GM18867 (cell line): Measurements from ENCODE around the gene LHFPL3.
A peak's percentile ranks its signal among the peaks of the same experiment; 100 is the strongest.
"Not testable (repeated sequence)": the region's sequence is repeated elsewhere in the genome, so short reads cannot be mapped to it uniquely, and the experiment has no call there.

Experiments used
- ATAC-seq: cut with Tn5 transposase; IDR thresholded peaks from one replicate; pipeline ENCODE4 v1.9.1; 2021; ENCODE audit warnings: mild to moderate bottlenecking, moderate library complexity; ENCODE audit not compliant: unreplicated experiment

Gene LHFPL3

GRCh38 chr7:104923010-104923421 lies 594.6 kb downstream of the LHFPL3 start:
- ATAC-seq: peak; percentile 98

- ATAC-seq: not testable (repeated sequence)
Observed at GRCh38 chr7:104926189-104926588, 597.8 kb downstream of the LHFPL3 start.

- no peak for ATAC-seq
Observed at GRCh38 chr7:104926601-104927041, 598.2 kb downstream of the LHFPL3 start.

GRCh38 chr7:104927055-104927454 lies 598.7 kb downstream of the LHFPL3 start:
- ATAC-seq: no peak

GRCh38 chr7:104928721-104929400 lies 600.5 kb downstream of the LHFPL3 start:
- ATAC-seq: no peak

DNA sequence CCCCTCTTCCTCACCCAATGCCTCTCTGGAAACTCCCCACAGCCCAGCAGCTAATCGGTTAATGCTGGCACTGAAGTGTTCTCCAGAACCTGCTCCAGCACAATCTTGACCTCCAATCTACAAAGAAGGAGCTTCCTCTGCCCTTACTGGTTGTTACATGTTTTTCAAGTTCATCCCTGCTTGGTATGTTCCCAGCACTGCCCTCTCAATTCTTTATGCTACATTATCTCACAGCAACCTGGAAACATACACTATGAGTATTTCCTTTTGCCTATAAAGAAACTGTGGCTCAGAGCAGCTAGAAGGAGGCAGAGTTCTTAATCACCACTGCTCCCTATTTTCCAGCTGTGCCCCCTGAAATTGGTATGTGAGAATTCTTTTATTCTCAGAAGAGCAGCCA lies 601.5 kb downstream of the LHFPL3 start:
- no peak for ATAC-seq

GRCh38 chr7:104931181-104931781 lies 602.9 kb downstream of the LHFPL3 start:
- no peak for ATAC-seq

DNA sequence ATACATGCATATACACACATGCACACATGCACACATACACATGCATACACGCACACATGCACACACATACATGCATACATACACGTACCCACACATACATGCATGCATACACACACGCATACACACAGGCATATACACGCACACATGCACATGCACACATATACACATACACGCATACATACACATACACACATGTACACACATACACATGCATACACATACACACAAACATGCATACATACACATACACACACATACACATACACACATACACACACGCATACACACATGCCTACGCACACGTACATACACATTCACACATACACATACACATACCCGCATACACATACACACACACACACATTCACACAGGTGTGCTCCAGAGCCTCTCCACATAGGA lies 604.6 kb downstream of the LHFPL3 start:
- ATAC-seq: no peak

DNA sequence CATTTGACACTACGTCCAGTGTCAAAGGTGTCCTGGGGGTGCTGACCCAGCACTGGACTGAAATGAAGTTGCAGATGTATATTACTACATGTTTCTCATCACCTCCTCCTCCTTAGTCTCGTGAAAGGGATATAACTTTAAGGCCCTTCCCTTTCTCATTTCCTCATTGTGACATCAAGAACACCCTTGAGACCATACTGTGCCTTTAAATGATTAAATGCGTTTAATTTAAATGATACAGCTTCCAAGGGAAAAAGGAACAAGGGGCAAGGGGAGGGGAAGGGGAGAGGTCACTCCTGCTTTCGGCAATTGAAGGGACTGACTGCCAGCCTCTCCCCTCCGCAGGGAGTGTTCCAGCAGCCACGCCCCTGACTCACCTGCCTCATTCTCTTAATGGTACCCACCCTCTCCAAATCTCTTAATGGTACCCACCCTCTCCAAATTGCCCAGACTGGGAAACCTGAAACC lies 605.2 kb downstream of the LHFPL3 start:
- no peak for ATAC-seq

DNA sequence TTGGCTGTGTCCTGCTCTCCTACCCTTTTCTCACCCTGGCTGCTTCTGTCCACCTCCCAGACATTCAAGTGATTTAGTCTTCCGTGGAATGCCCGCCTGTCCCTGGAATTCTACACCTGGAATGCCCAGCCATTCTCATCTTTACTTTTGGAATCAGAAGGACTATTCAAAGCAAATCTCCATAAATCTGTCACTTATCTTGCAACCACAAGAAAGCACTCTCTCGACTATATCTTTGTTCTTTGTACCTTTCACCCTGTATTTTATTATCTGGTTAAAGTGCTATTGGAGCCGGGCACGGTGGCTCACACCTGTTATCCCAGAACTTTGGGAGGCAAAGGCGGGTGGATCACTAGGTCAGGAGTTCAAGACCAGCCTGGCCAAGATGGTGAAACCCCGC lies 606.3 kb downstream of the LHFPL3 start:
- ATAC-seq: no peak

DNA sequence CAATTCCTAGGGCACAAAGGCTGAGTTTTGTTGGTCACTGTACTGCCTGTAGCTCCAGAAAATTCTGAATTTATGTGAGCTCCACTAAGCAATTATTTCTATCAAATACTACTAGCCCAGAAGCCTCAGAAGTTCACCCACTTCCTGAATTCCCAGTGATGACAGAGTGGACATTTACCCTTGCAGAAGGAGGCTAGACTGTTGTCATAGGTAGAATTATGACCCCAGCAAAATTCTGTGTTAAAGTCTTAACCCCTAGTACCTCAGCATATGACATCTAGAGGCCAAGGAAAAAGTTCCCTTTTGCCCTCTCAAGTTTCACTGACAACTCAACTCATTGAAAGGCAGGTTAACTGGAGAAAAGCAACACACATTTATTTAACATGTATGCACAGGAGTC lies 606.9 kb downstream of the LHFPL3 start:
- ATAC-seq: no peak

GRCh38 chr7:104936546-104936945 lies 608.1 kb downstream of the LHFPL3 start:
- no peak for ATAC-seq

- ATAC-seq: not testable (repeated sequence)
Observed at GRCh38 chr7:104937489-104937888, 609.1 kb downstream of the LHFPL3 start.

DNA sequence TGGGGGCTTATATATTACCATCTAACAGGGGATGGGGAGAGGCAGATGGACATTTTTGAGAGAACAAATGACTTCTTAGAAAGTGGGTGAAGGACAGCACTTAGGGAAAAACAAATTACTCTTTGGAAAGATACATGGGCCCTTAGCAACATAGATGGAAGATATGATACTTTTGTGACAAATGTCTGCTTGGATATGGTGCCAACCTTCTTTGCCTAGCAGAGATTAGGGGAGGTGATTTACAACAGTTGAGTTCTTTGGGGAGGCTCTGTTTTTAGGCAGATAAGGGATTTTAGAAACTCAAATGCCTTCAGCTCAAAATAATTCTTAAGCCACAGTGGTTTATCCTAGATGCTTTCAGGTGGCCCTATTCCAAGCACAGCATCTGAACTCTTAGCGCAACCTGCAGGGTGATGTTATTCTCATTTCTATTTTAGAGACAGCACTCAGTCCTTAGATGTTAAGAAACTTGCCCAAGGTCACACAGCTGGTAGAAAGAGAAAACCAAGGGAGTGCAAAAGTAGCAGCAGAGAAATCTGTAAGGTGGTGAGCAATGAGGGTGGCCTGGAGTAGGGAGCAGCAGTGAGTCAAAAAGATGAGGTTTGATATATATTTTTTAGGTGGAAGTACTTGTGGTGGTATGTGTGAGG lies 610.5 kb downstream of the LHFPL3 start:
- ATAC-seq: no peak

DNA sequence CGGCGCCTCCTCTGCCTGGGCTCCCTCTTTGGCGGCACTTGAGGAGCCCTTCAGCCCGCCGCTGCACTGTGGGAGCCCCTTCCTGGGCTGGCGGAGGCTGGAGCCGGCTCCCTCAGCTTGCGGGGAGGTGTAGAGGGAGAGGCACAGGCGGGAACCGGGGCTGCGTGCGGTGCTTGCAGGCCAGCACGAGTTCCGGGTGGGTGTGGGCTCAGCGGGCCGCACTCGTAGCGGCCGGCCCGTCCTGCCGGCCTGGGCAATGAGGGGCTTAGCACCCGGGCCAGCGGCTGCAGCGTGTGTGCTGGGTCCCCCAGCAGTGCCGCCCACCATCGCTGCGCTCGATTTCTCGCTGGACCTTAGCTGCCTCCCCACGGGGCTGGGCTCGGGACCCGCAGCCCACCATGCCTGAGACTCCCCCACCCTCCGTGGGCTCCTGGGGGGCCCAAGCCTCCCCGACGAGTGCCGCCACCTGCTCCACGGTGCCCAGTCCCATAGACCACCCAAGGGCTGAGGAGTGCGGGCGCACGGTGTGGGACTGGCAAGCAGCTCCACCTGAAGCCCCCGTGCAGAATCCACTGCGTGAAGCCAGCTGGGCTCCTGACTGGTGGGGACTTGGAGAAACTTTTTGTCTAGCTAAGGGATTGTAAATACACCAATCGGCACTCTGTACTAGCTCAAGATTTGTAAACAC lies 611.8 kb downstream of the LHFPL3 start:
- ATAC-seq: no peak

DNA sequence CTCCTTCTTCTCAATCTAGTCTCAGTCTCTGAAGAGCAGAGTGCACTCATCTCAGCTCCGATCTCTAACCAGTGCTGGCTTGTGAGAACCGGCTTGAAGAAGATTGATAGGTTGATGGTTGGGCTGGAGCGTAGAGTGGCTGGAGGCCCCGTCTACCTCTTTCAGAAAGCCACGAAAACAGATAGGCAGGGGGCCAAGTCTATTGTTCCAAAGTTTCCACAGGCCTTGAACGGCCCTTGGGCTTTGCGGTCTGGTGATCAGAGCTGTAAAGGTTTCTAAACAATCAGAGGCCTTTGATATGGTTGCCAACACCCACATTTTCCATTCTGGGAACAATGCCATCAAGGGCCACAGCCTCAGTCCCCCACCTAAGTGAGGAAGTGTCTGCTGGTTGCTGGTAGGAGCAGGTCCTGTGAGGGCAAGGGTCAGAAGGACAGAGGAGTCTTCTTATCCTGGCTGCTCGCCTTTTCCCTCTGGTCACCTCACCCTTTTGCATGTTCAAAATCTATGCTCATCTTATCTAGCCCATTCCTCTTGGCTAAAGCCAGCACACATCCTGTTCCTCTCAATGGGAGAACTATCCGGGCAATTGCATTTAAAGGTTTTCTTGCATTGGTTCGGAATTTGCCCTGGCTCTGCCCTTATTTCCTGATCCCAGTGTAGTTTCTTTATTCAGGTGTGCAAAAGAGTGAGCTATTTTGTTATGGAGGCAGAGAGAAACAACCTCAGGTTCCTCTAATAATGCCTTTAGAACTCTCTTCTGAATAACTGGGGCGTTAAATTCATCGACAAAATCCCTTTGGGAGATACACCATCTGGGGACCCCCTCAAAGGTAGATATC lies 615.3 kb downstream of the LHFPL3 start:
- ATAC-seq: peak; percentile 43

- no peak for ATAC-seq
Observed at GRCh38 chr7:104945599-104945956, 617.2 kb downstream of the LHFPL3 start.

DNA sequence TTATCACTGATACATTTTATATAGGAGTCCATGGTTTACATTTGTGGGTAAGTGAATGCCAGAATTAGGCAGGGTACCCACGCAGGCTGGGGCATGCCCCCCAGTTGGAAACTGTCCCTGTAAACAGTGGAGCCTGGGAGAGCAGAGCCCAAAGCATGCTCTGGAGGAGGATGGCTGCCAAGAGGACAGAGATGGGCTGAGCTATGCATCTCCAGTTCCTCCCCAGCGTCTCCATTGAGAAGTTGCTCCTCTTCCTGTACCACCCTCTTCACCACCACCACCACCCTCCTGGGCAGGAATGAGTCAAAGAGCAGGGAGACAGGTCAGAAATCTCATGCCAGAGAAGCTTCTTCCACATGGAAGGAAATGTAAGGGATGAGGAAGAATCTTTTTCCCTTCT lies 617.9 kb downstream of the LHFPL3 start:
- no peak for ATAC-seq

DNA sequence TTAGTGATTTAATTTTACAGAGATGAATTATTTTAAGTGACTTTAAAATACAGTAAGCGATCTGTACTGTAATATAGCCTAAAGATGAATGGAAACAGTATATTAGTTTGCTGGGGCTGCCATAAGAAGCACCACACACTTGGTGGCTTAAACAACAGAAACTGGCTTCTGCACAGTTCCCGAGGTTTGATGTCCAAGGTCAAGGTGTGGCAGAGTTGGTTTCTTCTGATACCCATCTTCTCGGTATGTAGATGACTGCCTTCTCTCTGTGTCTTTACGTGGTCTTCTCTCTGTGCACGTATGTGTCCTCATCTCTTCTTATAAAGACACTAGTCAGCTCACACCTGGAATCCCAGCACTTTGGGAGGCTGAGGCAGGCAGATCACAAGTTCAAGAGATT lies 621.6 kb downstream of the LHFPL3 start:
- ATAC-seq: no peak

DNA sequence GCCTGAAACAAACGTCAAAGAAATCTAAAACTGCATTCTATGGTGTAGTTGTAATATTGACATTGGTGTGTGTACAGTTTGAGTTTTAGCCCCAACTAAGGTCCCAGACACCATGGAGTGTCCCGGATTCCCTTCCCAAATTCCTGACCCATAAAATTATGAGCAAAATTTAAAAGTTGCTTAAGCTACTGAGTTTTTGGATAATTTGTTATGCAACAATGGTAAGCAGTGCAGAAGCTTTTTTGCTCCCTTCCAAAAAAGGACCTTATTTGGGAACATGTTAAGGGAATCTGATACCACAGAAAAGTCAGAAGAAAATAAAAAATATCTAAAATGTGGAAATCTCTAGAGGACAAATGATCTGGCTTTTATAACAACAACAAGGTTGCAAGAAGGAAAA lies 622.4 kb downstream of the LHFPL3 start:
- ATAC-seq: no peak

DNA sequence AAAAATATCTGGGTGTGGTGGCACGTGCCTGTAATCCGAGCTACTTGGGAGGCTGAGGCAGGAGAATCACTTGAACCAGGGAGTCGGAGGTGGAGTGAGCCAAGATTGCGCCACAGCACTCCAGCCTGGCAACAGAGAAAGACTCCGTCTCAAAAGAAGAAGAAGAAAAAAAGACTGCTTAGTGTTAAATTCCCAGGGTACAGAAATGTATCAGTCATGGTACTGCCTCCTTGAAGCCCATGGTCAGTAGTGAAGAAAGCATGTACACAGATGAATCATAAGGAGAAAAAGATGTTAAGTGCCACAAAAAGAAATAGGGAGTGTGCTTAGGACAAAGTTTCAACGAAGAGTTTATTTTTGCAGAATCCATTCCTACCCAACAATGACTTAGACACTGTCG lies 623.1 kb downstream of the LHFPL3 start:
- no peak for ATAC-seq
